Suprapubic skin (tissue), 4 donors: ENCODE measurements around the gene TRIM61. TPM values are rescaled to one million over a fixed set of nuclear protein-coding genes. Genes with fewer than 3 reads are reported as not detected.
"Not testable (repeated sequence)": the region's sequence is repeated elsewhere in the genome, so short reads cannot be mapped to it uniquely, and the experiment has no call there.

Source experiments
- DNase-seq, 2 donors: peaks; one replicate each; pipeline ENCODE4 v3.0.0-alpha.2; 2019; ENCODE audit warnings: low spot score in 2 of 2
- H3K27ac ChIP-seq: fragments of 200-600 bp; sonication (generic); one replicate; pipeline ENCODE4 v1.5.1; 2019
- H3K27me3 ChIP-seq: fragments of 200-600 bp; sonication (generic); one replicate; pipeline ENCODE4 v1.5.1; 2019
- H3K36me3 ChIP-seq: fragments of 200-600 bp; sonication (generic); one replicate; pipeline ENCODE4 v1.5.1; 2019
- H3K4me1 ChIP-seq: fragments of 200-600 bp; sonication (generic); one replicate; pipeline ENCODE4 v1.5.1; 2019
- H3K4me3 ChIP-seq: fragments of 200-600 bp; sonication (generic); one replicate; pipeline ENCODE4 v1.5.1; 2019; ENCODE audit warnings: mild to moderate bottlenecking
- H3K9me3 ChIP-seq: fragments of 200-600 bp; sonication (generic); one replicate; pipeline ENCODE4 v1.5.1; 2019
- CTCF ChIP-seq, 2 donors: fragments of 200-600 bp in 1 of 2; fragments of 450-650 bp in 1 of 2; sonication (generic) in 1 of 2; IDR thresholded peaks; one replicate each; pipeline ENCODE4 v1.5.1; 2016 to 2019; ENCODE audit warnings: antibody characterized with exemption in 2 of 2, mild to moderate bottlenecking in 1 of 2, moderate library complexity in 1 of 2
- EP300 ChIP-seq: sonication (generic); formaldehyde crosslinking; IDR thresholded peaks from one replicate; pipeline ENCODE4 v1.6.1; 2017; ENCODE audit warnings: antibody characterized with exemption
- POLR2A ChIP-seq, 2 donors: fragments of 450-650 bp; IDR thresholded peaks; one replicate each; pipeline ENCODE4 v1.6.1; 2017; ENCODE audit warnings: antibody characterized with exemption in 2 of 2, mild to moderate bottlenecking in 2 of 2, moderate library complexity in 2 of 2
- POLR2AphosphoS5 ChIP-seq, 3 donors: sonication (generic); formaldehyde crosslinking; IDR thresholded peaks; one replicate each; pipeline ENCODE4 v1.6.1; 2017; ENCODE audit warnings: antibody characterized with exemption in 3 of 3
- WGBS: methylation state at CpG from one replicate; pipeline ENCODE4 v1.1.5; 2018; 5-methylcytosine and 5-hydroxymethylcytosine counted together
- total RNA-seq, 4 donors: library from RNA; depleted of rRNA; stranded (reverse); fragments of >200 nt; gene quantifications; one replicate each; pipeline ENCODE4 v1.1.0, GENCODE V29; 2016

Gene TRIM61
- total RNA-seq, 4 donors from 2014 or later = not detected

GRCh38 chr4:164952551-164952950 lies 24.9 kb downstream of the TRIM61 start:
- peaks cover 6% of the 10 kb centered on the region for H3K4me1 ChIP-seq
- no peaks in the 10 kb centered on the region for H3K36me3 ChIP-seq
- no peak for DNase-seq
- H3K27me3 ChIP-seq = no peaks in the 10 kb centered on the region
- H3K27ac ChIP-seq = no peak overlapping the region
- 53% methylated on average over 3 of the region's 3 CpGs for WGBS
- H3K9me3 ChIP-seq = no peaks in the 10 kb centered on the region
- TF ChIP-seq CTCF (IDR thresholded peaks at IDR 0.05) = no peak
- H3K4me3 ChIP-seq = no peak overlapping the region

- Histone ChIP-seq H3K27me3 (peaks cover 4% of the 10 kb centered on the region), H3K4me3 (no peak overlapping the region), H3K4me1 (no peaks in the 10 kb centered on the region), H3K27ac (no peak overlapping the region), H3K36me3 (no peaks in the 10 kb centered on the region), H3K9me3 (no peaks in the 10 kb centered on the region)
- DNase-seq = no peak
- WGBS = 7% methylated on average over 1 of the region's 1 CpG
- TF ChIP-seq POLR2AphosphoS5 (IDR thresholded peaks at IDR 0.05) = no peak
- no peak for TF ChIP-seq POLR2A (IDR thresholded peaks at IDR 0.05)
Measured at GRCh38 chr4:164949448-164950143, 27.9 kb downstream of the TRIM61 start.

- DNase-seq = no peak
- H3K27me3 ChIP-seq = peaks cover 4% of the 10 kb centered on the region
- H3K4me3 ChIP-seq = no peak overlapping the region
- H3K27ac ChIP-seq = no peak overlapping the region
- H3K4me1 ChIP-seq = no peaks in the 10 kb centered on the region
- no peaks in the 10 kb centered on the region for H3K9me3 ChIP-seq
- TF ChIP-seq POLR2AphosphoS5 (IDR thresholded peaks at IDR 0.05) (no peak), EP300 (no peak), CTCF (IDR thresholded peaks at IDR 0.05) (no peak), POLR2A (IDR thresholded peaks at IDR 0.05) (no peak)
- 82% methylated on average over 4 of the region's 4 CpGs for WGBS
- H3K36me3 ChIP-seq = no peaks in the 10 kb centered on the region
Measured at GRCh38 chr4:164948975-164949374, 28.5 kb downstream of the TRIM61 start.

- H3K9me3 ChIP-seq, H3K27me3 ChIP-seq, H3K36me3 ChIP-seq, H3K4me1 ChIP-seq, H3K27ac ChIP-seq, DNase-seq, H3K4me3 ChIP-seq: not testable (repeated sequence)
- WGBS = 83% methylated on average over 3 of the region's 3 CpGs
Measured at GRCh38 chr4:164948006-164948405, 29.5 kb downstream of the TRIM61 start.

GRCh38 chr4:164946810-164947209 lies 30.6 kb downstream of the TRIM61 start:
- Histone ChIP-seq H3K27me3 (peaks cover 4% of the 10 kb centered on the region), H3K27ac (no peak overlapping the region), H3K4me3 (no peak overlapping the region), H3K36me3 (no peaks in the 10 kb centered on the region), H3K9me3 (no peaks in the 10 kb centered on the region), H3K4me1 (no peaks in the 10 kb centered on the region)
- TF ChIP-seq POLR2A (IDR thresholded peaks at IDR 0.05) (no peak), EP300 (no peak), CTCF (IDR thresholded peaks at IDR 0.05) (no peak), POLR2AphosphoS5 (IDR thresholded peaks at IDR 0.05) (no peak)
- 92% methylated on average over 5 of the region's 5 CpGs for WGBS
- no peak for DNase-seq

- H3K27ac ChIP-seq = no peak overlapping the region
- H3K36me3 ChIP-seq = no peaks in the 10 kb centered on the region
- H3K27me3 ChIP-seq = peaks cover 4% of the 10 kb centered on the region
- TF ChIP-seq EP300 (no peak), POLR2A (IDR thresholded peaks at IDR 0.05) (no peak), POLR2AphosphoS5 (IDR thresholded peaks at IDR 0.05) (no peak), CTCF (IDR thresholded peaks at IDR 0.05) (no peak)
- 63% methylated on average over 5 of the region's 5 CpGs for WGBS
- no peak overlapping the region for H3K4me3 ChIP-seq
- H3K9me3 ChIP-seq = no peaks in the 10 kb centered on the region
- DNase-seq = no peak
- no peaks in the 10 kb centered on the region for H3K4me1 ChIP-seq
Measured at GRCh38 chr4:164945146-164945545, 32.3 kb downstream of the TRIM61 start.
